Neuronal stem cell (in vitro differentiated cells): ENCODE results near the gene PURA.
A peak's percentile ranks its signal among the peaks of the same experiment; 100 is the strongest.

Source experiments
- DNase-seq: peaks from one replicate; pipeline ENCODE4 v3.0.0-alpha.2; 2013; ENCODE audit warnings: low spot score
- H2AFZ ChIP-seq: one replicate; pipeline ENCODE4 v1.6.1; 2013; ENCODE audit warnings: mild to moderate bottlenecking, low read length, inconsistent platforms
- H2AK5ac ChIP-seq: 2 replicates; pipeline ENCODE4 v1.6.1; 2013; ENCODE audit warnings: low read depth, mild to moderate bottlenecking, inconsistent platforms, low read length, moderate library complexity, mixed read lengths
- H2BK120ac ChIP-seq: 2 replicates; pipeline ENCODE4 v1.6.1; 2013; ENCODE audit warnings: low read depth, mild to moderate bottlenecking, inconsistent platforms, low read length, moderate library complexity, mixed read lengths
- H2BK12ac ChIP-seq: one replicate; pipeline ENCODE4 v1.6.1; 2013; ENCODE audit warnings: low read length, inconsistent platforms
- H2BK15ac ChIP-seq: 2 replicates; pipeline ENCODE4 v1.6.1; 2013; ENCODE audit warnings: mild to moderate bottlenecking, low read length, inconsistent platforms, mixed read lengths
- H2BK5ac ChIP-seq: one replicate; pipeline ENCODE4 v1.6.1; 2013; ENCODE audit warnings: inconsistent platforms, mild to moderate bottlenecking, low read length, moderate library complexity
- H3K14ac ChIP-seq: one replicate; pipeline ENCODE4 v1.6.1; 2013; ENCODE audit warnings: low read length, inconsistent platforms
- H3K18ac ChIP-seq: 2 replicates; pipeline ENCODE4 v1.6.1; 2013; ENCODE audit warnings: low read length, inconsistent platforms
- H3K23ac ChIP-seq: 2 replicates; pipeline ENCODE4 v1.6.1; 2013; ENCODE audit warnings: low read depth, mild to moderate bottlenecking, mixed read lengths, low read length, inconsistent platforms; ENCODE audit not compliant: poor library complexity
- H3K27ac ChIP-seq: replicated peaks from 3 replicates; pipeline ENCODE4 v1.5.1; 2013; ENCODE audit warnings: low read length, inconsistent platforms
- H3K27me3 ChIP-seq, 3 experiments: 2 replicates each; pipeline ENCODE4 v1.6.1; 2013; ENCODE audit warnings: low read length in 3 of 3, mild to moderate bottlenecking in 2 of 3, inconsistent platforms in 1 of 3, low read depth in 1 of 3, mixed read lengths in 1 of 3, moderate library complexity in 1 of 3; ENCODE audit not compliant: control insufficient read depth in 3 of 3, insufficient read depth in 3 of 3
- H3K36me3 ChIP-seq, 2 donors: replicated peaks in 1 of 2; 2 replicates each; pipeline ENCODE4 v1.6.1; 2013; ENCODE audit warnings: low read length in 2 of 2; ENCODE audit not compliant: control insufficient read depth in 2 of 2, insufficient read depth in 2 of 2
- H3K4ac ChIP-seq: 2 replicates; pipeline ENCODE4 v1.6.1; 2013; ENCODE audit warnings: inconsistent platforms, mild to moderate bottlenecking, low read length, moderate library complexity
- H3K4me1 ChIP-seq, 2 donors: 1 replicate in 1 of 2; 2 replicates in 1 of 2; pipeline ENCODE4 v1.6.1; 2013; ENCODE audit warnings: low read length in 2 of 2, low read depth in 1 of 2; ENCODE audit not compliant: control insufficient read depth in 2 of 2, insufficient read depth in 1 of 2
- H3K4me2 ChIP-seq: one replicate; pipeline ENCODE4 v1.6.1; 2013; ENCODE audit warnings: mild to moderate bottlenecking, low read length, inconsistent platforms; ENCODE audit not compliant: insufficient read depth, poor library complexity, severe bottlenecking
- H3K4me3 ChIP-seq, 2 donors: 2 replicates each; pipeline ENCODE4 v1.5.1; 2013; ENCODE audit warnings: low read length in 2 of 2, mild to moderate bottlenecking in 2 of 2, inconsistent platforms in 1 of 2, moderate library complexity in 1 of 2
- H3K79me1 ChIP-seq: one replicate; pipeline ENCODE4 v1.6.1; 2013; ENCODE audit warnings: low read depth, mild to moderate bottlenecking, inconsistent platforms, low read length, moderate library complexity
- H3K9ac ChIP-seq: one replicate; pipeline ENCODE4 v1.6.1; 2013; ENCODE audit warnings: mild to moderate bottlenecking, low read depth, low read length, inconsistent platforms; ENCODE audit not compliant: poor library complexity
- H3K9me3 ChIP-seq, 2 donors: replicated peaks in 1 of 2; 2 replicates each; pipeline versions ENCODE3 to v1.6.1; 2013; ENCODE audit warnings: low read length in 2 of 2, mild to moderate bottlenecking in 2 of 2, inconsistent platforms in 1 of 2, low read depth in 1 of 2, mixed read lengths in 1 of 2, moderate library complexity in 1 of 2; ENCODE audit not compliant: control insufficient read depth in 2 of 2, insufficient read depth in 1 of 2
- H4K8ac ChIP-seq: one replicate; pipeline ENCODE4 v1.6.1; 2013; ENCODE audit warnings: low read depth, mild to moderate bottlenecking, inconsistent platforms, low read length, moderate library complexity
- H4K91ac ChIP-seq: one replicate; pipeline ENCODE4 v1.6.1; 2013; ENCODE audit warnings: low read length, low read depth, mild to moderate bottlenecking, inconsistent platforms; ENCODE audit not compliant: poor library complexity
- WGBS, 2 donors: extraction: QIAGEN DNeasy Blood & Tissue Kit; methylation state at CpG; one replicate each; pipeline ENCODE4 v1.1.7; 2013; ENCODE audit warnings: missing lambda C conversion rate in 2 of 2, mixed read lengths in 1 of 2; ENCODE audit not compliant: insufficient read length in 2 of 2, insufficient replicate concordance in 1 of 2; ENCODE audit errors: extremely low coverage in 2 of 2; 5-methylcytosine and 5-hydroxymethylcytosine counted together

PURA gene

GRCh38 chr5:140113180-140113698 lies 670 bp upstream of the PURA start:
- peaks cover 34 to 54% (median 54%) of the 10 kb centered on the region in 3 experiments for H3K27me3 ChIP-seq
- peaks cover 3% of the 10 kb centered on the region for H3K79me1 ChIP-seq
- peak overlapping the region; percentile 82 for H3K14ac ChIP-seq
- peak overlapping the region; percentile 97 for H3K4me2 ChIP-seq
- H2AK5ac ChIP-seq = peak overlapping the region; percentile 56
- no peaks in the 10 kb centered on the region for H3K9me3 ChIP-seq
- peak overlapping the region; percentile 97 for H3K18ac ChIP-seq
- peak overlapping the region; percentile 92 for H2BK15ac ChIP-seq
- H3K23ac ChIP-seq = peak overlapping the region; percentile 93
- H3K4me3 ChIP-seq = peak overlapping the region; percentile 81 to 86
- no peak overlapping the region for H2BK5ac ChIP-seq
- H4K8ac ChIP-seq = peak overlapping the region; percentile 43
- H4K91ac ChIP-seq = no peak overlapping the region
- DNase-seq = no peak
- H3K4ac ChIP-seq = peak overlapping the region; percentile 11
- H2BK120ac ChIP-seq = no peak overlapping the region
- peak overlapping the region; percentile 41 for H2BK12ac ChIP-seq
- H3K36me3 ChIP-seq = no peaks in the 10 kb centered on the region
- peaks cover 9 to 17% of the 10 kb centered on the region in 2 donors for H3K4me1 ChIP-seq
- no peak overlapping the region for H3K27ac ChIP-seq
- H2AFZ ChIP-seq = peak overlapping the region; percentile 97
- WGBS, 2 donors = no CpG with 5 or more reads among the region's 28 CpGs
- H3K9ac ChIP-seq = peak overlapping the region; percentile 91

- no peak overlapping the region for H3K27ac ChIP-seq
Measured at GRCh38 chr5:140114341-140115185, 654 bp downstream of the PURA start.

GRCh38 chr5:140115186-140115500 lies 1.2 kb downstream of the PURA start:
- H3K4me2 ChIP-seq = peak overlapping the region; percentile 97
- no peak overlapping the region for H3K18ac ChIP-seq
- H3K4ac ChIP-seq = no peak overlapping the region
- no peak overlapping the region for H3K14ac ChIP-seq
- no peaks in the 10 kb centered on the region for H3K36me3 ChIP-seq
- H2BK15ac ChIP-seq = no peak overlapping the region
- no peak overlapping the region for H2AFZ ChIP-seq
- H3K4me3 ChIP-seq = peak overlapping the region in 1 of 2 donors; percentile 81
- H3K79me1 ChIP-seq = peaks cover 3% of the 10 kb centered on the region
- H2BK12ac ChIP-seq = no peak overlapping the region
- no peak overlapping the region for H4K91ac ChIP-seq
- no peak overlapping the region for H2BK5ac ChIP-seq
- no peak overlapping the region for H3K9ac ChIP-seq
- DNase-seq = no peak
- H2BK120ac ChIP-seq = no peak overlapping the region
- no peak overlapping the region for H4K8ac ChIP-seq
- no CpG with 5 or more reads among the region's 1 CpG for WGBS, 2 donors
- peaks cover 28 to 42% (median 35%) of the 10 kb centered on the region in 3 experiments for H3K27me3 ChIP-seq
- H3K4me1 ChIP-seq = peaks cover 8 to 13% of the 10 kb centered on the region in 2 donors
- no peak overlapping the region for H3K27ac ChIP-seq
- H2AK5ac ChIP-seq = no peak overlapping the region
- H3K23ac ChIP-seq = no peak overlapping the region
- no peaks in the 10 kb centered on the region for H3K9me3 ChIP-seq

More at GRCh38 chr5:140114341-140115185, 654 bp downstream of the PURA start:
- Histone ChIP-seq H3K4me2 (peak overlapping the region; percentile 97), H3K18ac (peak overlapping the region; percentile 97), H2BK5ac (no peak overlapping the region), H2AFZ (peak overlapping the region; percentile 97), H4K8ac (peak overlapping the region; percentile 72), H3K4me3 (peak overlapping the region; percentile 81 to 86), H3K9ac (peak overlapping the region; percentile 86), H3K79me1 (peaks cover 3% of the 10 kb centered on the region), H3K27me3 (peaks cover 28 to 42% (median 41%) of the 10 kb centered on the region in 3 experiments), H3K23ac (peak overlapping the region; percentile 37), H2BK15ac (peak overlapping the region; percentile 49), H4K91ac (no peak overlapping the region), H3K14ac (no peak overlapping the region), H3K4me1 (peaks cover 8 to 13% of the 10 kb centered on the region in 2 donors), H3K9me3 (no peaks in the 10 kb centered on the region), H2AK5ac (peak overlapping the region; percentile 61), H2BK12ac (peak overlapping the region; percentile 73), H3K36me3 (no peaks in the 10 kb centered on the region), H3K4ac (no peak overlapping the region), H2BK120ac (no peak overlapping the region)
- peak; percentile 48 for DNase-seq
- WGBS, 2 donors = no CpG with 5 or more reads among the region's 65 CpGs

- WGBS, 2 donors = no CpG with 5 or more reads among the region's 2 CpGs
- Histone ChIP-seq H2BK12ac (no peak overlapping the region), H2BK120ac (no peak overlapping the region), H3K36me3 (no peaks in the 10 kb centered on the region), H3K27ac (no peak overlapping the region), H3K14ac (no peak overlapping the region), H3K9ac (no peak overlapping the region), H3K4ac (no peak overlapping the region), H2BK15ac (no peak overlapping the region), H3K79me1 (peaks cover 3% of the 10 kb centered on the region), H3K18ac (no peak overlapping the region), H3K4me1 (peaks cover 8 to 13% of the 10 kb centered on the region in 2 donors), H3K23ac (no peak overlapping the region), H4K8ac (no peak overlapping the region), H3K4me2 (no peak overlapping the region), H3K4me3 (no peak overlapping the region), H2AFZ (no peak overlapping the region), H3K27me3 (peaks cover 19 to 31% (median 22%) of the 10 kb centered on the region in 3 experiments), H2AK5ac (no peak overlapping the region), H3K9me3 (no peaks in the 10 kb centered on the region), H4K91ac (no peak overlapping the region), H2BK5ac (no peak overlapping the region)
- DNase-seq = no peak
Measured at GRCh38 chr5:140116716-140117115, 2.8 kb downstream of the PURA start.
